ENCODE results near the gene PLPPR4. TPM values are rescaled to one million over a fixed set of nuclear protein-coding genes. Genes with fewer than 3 reads are reported as not detected.

The PLPPR4 gene
- total RNA-seq, 1 donor = 2.2 TPM

DNA sequence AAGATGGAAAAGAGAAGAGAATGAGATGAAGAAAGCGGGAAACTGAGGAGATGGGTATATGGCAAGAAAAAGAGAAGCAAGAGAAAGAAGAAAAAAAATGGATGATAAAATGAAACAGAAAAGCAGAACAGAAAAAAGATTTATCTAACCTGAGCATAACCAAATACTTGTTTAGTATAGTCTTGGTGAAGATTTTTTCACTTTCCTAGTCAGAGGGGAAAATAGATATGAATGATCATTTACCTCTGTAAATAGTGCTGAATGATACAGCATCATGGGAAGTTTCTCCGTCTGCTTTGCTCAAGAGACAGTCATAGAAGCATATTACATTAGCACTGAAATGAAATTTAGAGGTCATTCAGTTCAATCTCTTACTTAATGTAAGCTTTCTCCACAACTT, 36.1 kb upstream of the PLPPR4 start:
- TF ChIP-seq, protein P1, sequence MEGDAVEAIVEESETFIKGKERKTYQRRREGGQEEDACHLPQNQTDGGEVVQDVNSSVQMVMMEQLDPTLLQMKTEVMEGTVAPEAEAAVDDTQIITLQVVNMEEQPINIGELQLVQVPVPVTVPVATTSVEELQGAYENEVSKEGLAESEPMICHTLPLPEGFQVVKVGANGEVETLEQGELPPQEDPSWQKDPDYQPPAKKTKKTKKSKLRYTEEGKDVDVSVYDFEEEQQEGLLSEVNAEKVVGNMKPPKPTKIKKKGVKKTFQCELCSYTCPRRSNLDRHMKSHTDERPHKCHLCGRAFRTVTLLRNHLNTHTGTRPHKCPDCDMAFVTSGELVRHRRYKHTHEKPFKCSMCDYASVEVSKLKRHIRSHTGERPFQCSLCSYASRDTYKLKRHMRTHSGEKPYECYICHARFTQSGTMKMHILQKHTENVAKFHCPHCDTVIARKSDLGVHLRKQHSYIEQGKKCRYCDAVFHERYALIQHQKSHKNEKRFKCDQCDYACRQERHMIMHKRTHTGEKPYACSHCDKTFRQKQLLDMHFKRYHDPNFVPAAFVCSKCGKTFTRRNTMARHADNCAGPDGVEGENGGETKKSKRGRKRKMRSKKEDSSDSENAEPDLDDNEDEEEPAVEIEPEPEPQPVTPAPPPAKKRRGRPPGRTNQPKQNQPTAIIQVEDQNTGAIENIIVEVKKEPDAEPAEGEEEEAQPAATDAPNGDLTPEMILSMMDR (IDR thresholded peaks at IDR 0.05; ENCODE audit: insufficient read depth, low read depth, low read length) = no peak
- DNase-seq (ENCODE audit: low read depth) = no peak
- H3K4me3 ChIP-seq (ENCODE audit: low read depth, low read length) = no peak overlapping the region

- H3K4me3 ChIP-seq (ENCODE audit: low read depth, low read length) = no peak overlapping the region
- TF ChIP-seq, protein P1 (IDR thresholded peaks at IDR 0.05; ENCODE audit: insufficient read depth, low read depth, low read length) = no peak
- DNase-seq (ENCODE audit: low read depth) = peak; percentile 28
These were observed 35.2 kb upstream of the PLPPR4 start for GRCh38 chr1:99229122-99229521.

DNA sequence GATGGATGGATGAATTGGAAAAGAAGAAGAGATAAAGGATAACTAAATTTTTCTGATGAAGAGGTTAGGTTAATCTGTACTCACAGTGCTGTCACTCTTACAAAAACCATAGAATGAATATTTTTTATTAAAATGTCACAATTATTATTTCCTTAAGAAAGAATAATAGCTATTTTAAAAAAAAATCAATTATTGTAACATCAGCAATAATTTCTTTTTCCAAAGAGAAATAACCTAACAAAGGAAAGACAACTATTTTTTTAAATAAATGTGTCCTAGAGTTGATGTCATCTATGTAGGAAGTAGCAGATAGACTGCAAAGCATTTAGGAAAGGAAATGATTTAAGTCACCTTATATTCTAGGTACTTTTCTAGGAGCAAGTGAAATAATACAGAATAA, 33.6 kb upstream of the PLPPR4 start:
- TF ChIP-seq, protein P1 (IDR thresholded peaks at IDR 0.05; ENCODE audit: insufficient read depth, low read depth, low read length) = no peak
- H3K4me3 ChIP-seq (ENCODE audit: low read depth, low read length) = no peak overlapping the region
- DNase-seq (ENCODE audit: low read depth) = no peak

- DNase-seq (ENCODE audit: low read depth) = no peak
- H3K4me3 ChIP-seq (ENCODE audit: low read depth, low read length) = no peak overlapping the region
- TF ChIP-seq, protein P1 (IDR thresholded peaks at IDR 0.05; ENCODE audit: insufficient read depth, low read depth, low read length) = no peak
These were observed 32.1 kb upstream of the PLPPR4 start for GRCh38 chr1:99232172-99232571.

DNA sequence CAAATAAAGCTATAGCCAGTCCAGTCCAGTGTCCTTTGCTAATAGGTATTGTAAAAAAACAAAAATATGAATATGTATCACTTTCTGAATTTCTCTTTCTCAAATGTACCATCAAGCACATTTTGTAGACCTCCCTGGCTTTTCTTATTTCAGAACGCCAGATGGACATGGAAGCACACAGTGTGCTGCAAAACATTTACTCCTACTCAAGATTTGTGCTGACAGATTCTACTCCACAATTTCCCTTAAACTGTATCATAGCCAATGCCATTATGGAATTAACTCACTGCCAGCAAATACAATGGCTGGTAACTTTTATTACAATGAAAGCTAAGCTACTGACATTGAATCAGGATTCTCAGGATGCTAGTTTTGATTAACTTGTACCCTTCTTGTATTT, 30.8 kb upstream of the PLPPR4 start:
- TF ChIP-seq, protein P1 (IDR thresholded peaks at IDR 0.05; ENCODE audit: insufficient read depth, low read depth, low read length) = no peak
- no peak overlapping the region for H3K4me3 ChIP-seq (ENCODE audit: low read depth, low read length)
- no peak for DNase-seq (ENCODE audit: low read depth)

DNA sequence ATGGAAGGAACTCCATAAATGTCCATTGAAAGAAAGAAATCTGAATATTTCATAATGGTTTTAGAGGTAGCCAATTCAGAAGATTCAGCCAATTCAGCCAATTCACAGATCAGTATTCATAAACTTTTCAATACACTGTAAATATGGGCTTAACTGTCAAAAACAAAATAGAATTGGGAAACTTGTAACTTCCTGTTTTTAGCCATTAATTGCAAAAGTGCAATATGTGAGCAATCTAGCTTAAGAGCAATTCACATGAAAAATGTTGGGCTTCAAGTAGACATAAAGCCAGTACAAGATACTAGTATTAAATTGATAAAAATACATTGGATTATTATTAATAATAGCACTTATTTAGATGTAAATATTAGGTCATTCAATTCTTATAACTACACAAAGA, 27.5 kb upstream of the PLPPR4 start:
- TF ChIP-seq, protein P1 (IDR thresholded peaks at IDR 0.05; ENCODE audit: insufficient read depth, low read depth, low read length) = no peak
- H3K4me3 ChIP-seq (ENCODE audit: low read depth, low read length) = no peak overlapping the region
- no peak for DNase-seq (ENCODE audit: low read depth)

GRCh38 chr1:99239690-99240089, 24.6 kb upstream of the PLPPR4 start:
- TF ChIP-seq, protein P1 (IDR thresholded peaks at IDR 0.05; ENCODE audit: insufficient read depth, low read depth, low read length) = no peak
- no peak for DNase-seq (ENCODE audit: low read depth)

More at GRCh38 chr1:99239690-99240089, 24.6 kb upstream of the PLPPR4 start:
- no peak overlapping the region for H3K4me3 ChIP-seq (ENCODE audit: low read depth, low read length)
